ENCODE results near the gene ALKBH2. TPM values are rescaled to one million over a fixed set of nuclear protein-coding genes. Genes with fewer than 3 reads are reported as not detected.
"Not testable (repeated sequence)": the region's sequence is repeated elsewhere in the genome, so short reads cannot be mapped to it uniquely, and the experiment has no call there.

ALKBH2 gene
- polyA plus RNA-seq, 3 donors: 3.7 to 13.0 (median 4.5) TPM

DNA sequence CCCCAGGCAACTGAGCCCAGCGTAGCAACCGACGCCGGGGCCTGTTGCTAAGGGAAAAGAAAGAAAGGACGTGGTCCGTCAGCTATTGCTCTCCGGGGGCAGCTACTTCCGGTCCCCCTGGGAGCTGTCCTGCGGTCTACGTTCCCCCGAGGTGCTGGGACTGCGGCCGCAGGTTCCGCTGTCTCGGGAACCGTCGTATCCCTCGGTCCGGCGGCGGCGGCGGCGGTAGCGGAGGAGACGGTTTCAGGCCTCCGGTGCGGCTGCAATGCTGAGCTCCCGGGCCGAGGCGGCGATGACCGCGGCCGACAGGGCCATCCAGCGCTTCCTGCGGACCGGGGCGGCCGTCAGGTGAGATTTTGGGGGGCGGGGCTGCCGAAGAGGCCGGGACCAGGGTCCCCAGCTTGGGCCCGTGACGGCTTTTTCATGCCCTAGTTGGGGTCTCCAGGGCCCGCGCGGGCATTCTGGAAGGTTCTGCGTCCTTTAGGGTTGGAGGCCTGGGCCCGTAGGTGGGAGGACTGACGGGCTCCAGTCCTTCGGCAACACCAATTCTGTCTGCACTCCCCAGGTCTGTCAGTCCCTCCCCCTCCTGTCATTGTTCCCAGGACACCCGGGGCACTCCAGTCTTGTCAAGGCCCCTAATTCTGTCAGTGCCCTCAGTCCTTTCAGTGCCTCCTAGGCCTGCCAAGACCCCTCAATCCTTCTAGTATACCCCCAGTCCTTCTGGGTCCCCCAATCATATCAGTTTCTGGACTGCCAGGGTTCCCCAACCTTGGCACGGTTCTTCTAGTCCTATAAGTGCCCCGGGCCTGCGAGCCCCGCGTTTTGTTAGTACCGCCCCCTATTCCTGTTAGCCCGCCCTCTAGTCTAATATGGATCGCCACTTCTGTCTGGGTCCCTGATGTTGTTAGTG is 40.6 kb downstream of the ALKBH2 start, which contains the start of gene USP30:
Gene USP30, plus strand, starts transcription at position 163 of the 910 bp plus-strand sequence. Its CDS starts 103 bp downstream, at position 266.
- Mint-ChIP-seq H3K4me3 (peak within 1 kb of the TSS; percentile 89 to 92), H3K36me3 (peaks cover under 1 to 10% of the 10 kb centered on the region in 2 donors), H3K27ac (peak within 1 kb of the TSS; percentile 69 to 97 (median 92)), H3K27me3 (ENCODE audit: low read depth in 3 of 3) (peaks cover 2 to 9% (median 6%) of the 10 kb centered on the region in 3 donors), H3K4me1 (peaks cover 21% of the 10 kb centered on the region), H3K9me3 (peaks cover 0 to 2% (median 0%) of the 10 kb centered on the region in 7 donors)
- Histone ChIP-seq H3K9ac (ENCODE audit: insufficient read depth, low read length, poor library complexity, severe bottlenecking) (peak within 1 kb of the TSS; percentile 91), H3K4me2 (replicated peaks; ENCODE audit: extremely low read depth, low read length, poor library complexity, severe bottlenecking) (peak within 1 kb of the TSS; percentile 93), H3K9me3 (replicated peaks in 1 of 2; ENCODE audit: control insufficient read depth in 1 of 2, insufficient read depth in 1 of 2, low read length in 2 of 2) (no peaks in the 10 kb centered on the region), H3K27me3 (ENCODE audit: control insufficient read depth in 2 of 2, insufficient read depth in 2 of 2, low read length in 2 of 2) (no peaks in the 10 kb centered on the region), H4K20me1 (ENCODE audit: insufficient read depth, low read length) (no peaks in the 10 kb centered on the region), H3K27ac (ENCODE audit: low read depth in 1 of 2, low read length in 2 of 2) (peak within 1 kb of the TSS; percentile 74 to 85), H3K4me3 (replicated peaks in 1 of 3; ENCODE audit: low read depth in 2 of 3, low read length in 3 of 3) (peak within 1 kb of the TSS; percentile 70 to 94 (median 94)), H3K4me1 (ENCODE audit: control insufficient read depth in 1 of 2, insufficient read depth in 2 of 2, low read length in 2 of 2) (peaks cover 18 to 21% of the 10 kb centered on the region in 2 donors), H2AFZ (ENCODE audit: insufficient read depth, low read depth, low read length, poor library complexity, severe bottlenecking) (peak within 1 kb of the TSS; percentile 99), H3K79me2 (ENCODE audit: insufficient read depth, low read length) (peaks cover 11% of the 10 kb centered on the region), H3K36me3 (replicated peaks in 1 of 2; ENCODE audit: control insufficient read depth in 1 of 2, insufficient read depth in 2 of 2, low read length in 2 of 2) (peaks cover 0 to 9% of the 10 kb centered on the region in 2 donors)
- under 1% methylated on average over 53 of the region's 61 CpGs for WGBS (ENCODE audit: insufficient coverage)
- TF ChIP-seq, protein P1, sequence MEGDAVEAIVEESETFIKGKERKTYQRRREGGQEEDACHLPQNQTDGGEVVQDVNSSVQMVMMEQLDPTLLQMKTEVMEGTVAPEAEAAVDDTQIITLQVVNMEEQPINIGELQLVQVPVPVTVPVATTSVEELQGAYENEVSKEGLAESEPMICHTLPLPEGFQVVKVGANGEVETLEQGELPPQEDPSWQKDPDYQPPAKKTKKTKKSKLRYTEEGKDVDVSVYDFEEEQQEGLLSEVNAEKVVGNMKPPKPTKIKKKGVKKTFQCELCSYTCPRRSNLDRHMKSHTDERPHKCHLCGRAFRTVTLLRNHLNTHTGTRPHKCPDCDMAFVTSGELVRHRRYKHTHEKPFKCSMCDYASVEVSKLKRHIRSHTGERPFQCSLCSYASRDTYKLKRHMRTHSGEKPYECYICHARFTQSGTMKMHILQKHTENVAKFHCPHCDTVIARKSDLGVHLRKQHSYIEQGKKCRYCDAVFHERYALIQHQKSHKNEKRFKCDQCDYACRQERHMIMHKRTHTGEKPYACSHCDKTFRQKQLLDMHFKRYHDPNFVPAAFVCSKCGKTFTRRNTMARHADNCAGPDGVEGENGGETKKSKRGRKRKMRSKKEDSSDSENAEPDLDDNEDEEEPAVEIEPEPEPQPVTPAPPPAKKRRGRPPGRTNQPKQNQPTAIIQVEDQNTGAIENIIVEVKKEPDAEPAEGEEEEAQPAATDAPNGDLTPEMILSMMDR (IDR thresholded peaks at IDR 0.05): no peak
- intact Hi-C loops (cut with micrococcal nuclease): loop anchor here (2.0 to 5.0 kb wide), 3 partner anchors 40 to 490 kb away; partner anchors contain the start of genes ALKBH2 (in 1 of the 2), ISCU (in 1 of the 2) and SART3 (in 1 of the 2)
- peak; percentile 81 to 88 (median 86) for DNase-seq

DNA sequence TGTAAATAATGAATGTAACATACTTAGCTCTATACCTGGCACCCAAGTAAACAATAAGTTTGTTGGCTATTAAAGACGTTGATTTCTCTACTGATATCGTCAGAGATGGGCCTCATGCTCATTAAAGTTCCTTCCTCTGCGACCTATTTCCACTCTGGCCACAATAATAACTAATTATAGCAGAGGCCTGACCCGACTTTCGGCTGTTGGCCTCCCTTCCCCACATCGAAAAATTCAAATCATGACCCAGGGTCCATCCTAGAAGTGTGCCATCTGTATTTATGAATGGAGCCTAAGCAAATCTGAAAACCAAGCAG is 41.2 kb downstream of the ALKBH2 start:
- peaks cover 18 to 21% of the 10 kb centered on the region in 2 donors for H3K4me1 ChIP-seq (ENCODE audit: control insufficient read depth in 1 of 2, insufficient read depth in 2 of 2, low read length in 2 of 2)
- 0% methylated on average over 3 of the region's 6 CpGs for whole genome bisulfite sequencing (ENCODE audit: insufficient coverage)
- H3K9ac ChIP-seq (ENCODE audit: insufficient read depth, low read length, poor library complexity, severe bottlenecking): peak overlapping the region; percentile 91
- peak overlapping the region in 1 of 2 donors; percentile 85 for H3K27ac ChIP-seq (ENCODE audit: low read depth in 1 of 2, low read length in 2 of 2)
- Mint-ChIP-seq H3K27me3 (ENCODE audit: low read depth in 3 of 3) (peaks cover 2 to 9% (median 6%) of the 10 kb centered on the region in 3 donors), H3K4me1 (peaks cover 21% of the 10 kb centered on the region), H3K9me3 (peaks cover 0 to 2% (median 0%) of the 10 kb centered on the region in 7 donors), H3K27ac (peak overlapping the region; percentile 69 to 97 (median 86)), H3K4me3 (peak overlapping the region; percentile 89 to 92), H3K36me3 (peaks cover 0 to 5% of the 10 kb centered on the region in 2 donors)
- no peaks in the 10 kb centered on the region for H4K20me1 ChIP-seq (ENCODE audit: insufficient read depth, low read length)
- no peaks in the 10 kb centered on the region for H3K9me3 ChIP-seq (replicated peaks in 1 of 2; ENCODE audit: control insufficient read depth in 1 of 2, insufficient read depth in 1 of 2, low read length in 2 of 2)
- peak overlapping the region; percentile 99 for H2AFZ ChIP-seq (ENCODE audit: insufficient read depth, low read depth, low read length, poor library complexity, severe bottlenecking)
- H3K27me3 ChIP-seq (ENCODE audit: control insufficient read depth in 2 of 2, insufficient read depth in 2 of 2, low read length in 2 of 2): no peaks in the 10 kb centered on the region
- H3K79me2 ChIP-seq (ENCODE audit: insufficient read depth, low read length): peaks cover 11% of the 10 kb centered on the region
- peak overlapping the region; percentile 93 for H3K4me2 ChIP-seq (replicated peaks; ENCODE audit: extremely low read depth, low read length, poor library complexity, severe bottlenecking)
- TF ChIP-seq, protein P1 (IDR thresholded peaks at IDR 0.05): no peak
- peaks cover 0 to 6% of the 10 kb centered on the region in 2 donors for H3K36me3 ChIP-seq (replicated peaks in 1 of 2; ENCODE audit: control insufficient read depth in 1 of 2, insufficient read depth in 2 of 2, low read length in 2 of 2)
- intact Hi-C loops (cut with micrococcal nuclease): loop anchor here (2.0 to 5.0 kb wide), 3 partner anchors 41 to 490 kb away; partner anchors contain the start of genes ALKBH2 (in 1 of the 2), ISCU (in 1 of the 2) and SART3 (in 1 of the 2)
- peak overlapping the region; percentile 70 to 94 (median 94) for H3K4me3 ChIP-seq (replicated peaks in 1 of 3; ENCODE audit: low read depth in 2 of 3, low read length in 3 of 3)
- no peak for DNase-seq

DNA sequence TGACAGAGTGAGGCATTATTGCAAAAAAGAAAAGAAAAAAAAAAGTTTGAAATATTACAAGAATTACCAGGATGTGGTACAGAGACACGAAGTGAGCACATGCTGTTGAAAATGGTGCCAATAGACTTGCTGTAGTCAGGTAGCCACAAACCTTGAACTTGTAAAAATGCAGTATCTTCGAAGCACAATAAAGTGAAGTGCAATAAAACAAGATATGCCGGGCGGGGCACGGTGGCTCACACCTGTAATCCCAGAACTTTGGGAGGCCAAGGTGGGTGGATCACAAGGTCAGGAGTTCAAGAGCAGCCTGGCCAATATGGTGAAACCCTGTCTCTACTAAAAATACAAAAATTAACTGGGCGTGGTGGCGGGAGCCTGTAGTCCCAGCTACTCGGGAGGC is 43.5 kb downstream of the ALKBH2 start:
- not testable (repeated sequence) for H3K27me3 Mint-ChIP-seq (ENCODE audit: low read depth in 3 of 3); H3K27me3 ChIP-seq (ENCODE audit: control insufficient read depth in 2 of 2, insufficient read depth in 2 of 2, low read length in 2 of 2); H2AFZ ChIP-seq (ENCODE audit: insufficient read depth, low read depth, low read length, poor library complexity, severe bottlenecking); DNase-seq; H3K27ac ChIP-seq (ENCODE audit: low read depth in 1 of 2, low read length in 2 of 2); H3K36me3 Mint-ChIP-seq; H3K9me3 ChIP-seq (replicated peaks in 1 of 2; ENCODE audit: control insufficient read depth in 1 of 2, insufficient read depth in 1 of 2, low read length in 2 of 2); H3K9ac ChIP-seq (ENCODE audit: insufficient read depth, low read length, poor library complexity, severe bottlenecking); H3K36me3 ChIP-seq (replicated peaks in 1 of 2; ENCODE audit: control insufficient read depth in 1 of 2, insufficient read depth in 2 of 2, low read length in 2 of 2); H3K9me3 Mint-ChIP-seq; H3K4me2 ChIP-seq (replicated peaks; ENCODE audit: extremely low read depth, low read length, poor library complexity, severe bottlenecking); H3K27ac Mint-ChIP-seq; H3K4me3 ChIP-seq (replicated peaks in 1 of 3; ENCODE audit: low read depth in 2 of 3, low read length in 3 of 3); H4K20me1 ChIP-seq (ENCODE audit: insufficient read depth, low read length); H3K4me3 Mint-ChIP-seq
- Histone ChIP-seq H3K79me2 (ENCODE audit: insufficient read depth, low read length) (peaks cover 11% of the 10 kb centered on the region), H3K4me1 (ENCODE audit: control insufficient read depth in 1 of 2, insufficient read depth in 2 of 2, low read length in 2 of 2) (peaks cover 18 to 21% of the 10 kb centered on the region in 2 donors)
- intact Hi-C loops (cut with micrococcal nuclease): loop anchor here (5.0 kb wide), 2 partner anchors 428 to 487 kb away; partner anchors contain the start of genes ISCU (in 1 of the 2), KCTD10 (in 1 of the 2), SART3 (in 1 of the 2) and UBE3B (in 1 of the 2)
- H3K4me1 Mint-ChIP-seq: peaks cover 21% of the 10 kb centered on the region
- WGBS (ENCODE audit: insufficient coverage): 49% methylated on average over 2 of the region's 8 CpGs
